ENCODE results near the gene CHRNB4.

- TF ChIP-seq, protein P1, sequence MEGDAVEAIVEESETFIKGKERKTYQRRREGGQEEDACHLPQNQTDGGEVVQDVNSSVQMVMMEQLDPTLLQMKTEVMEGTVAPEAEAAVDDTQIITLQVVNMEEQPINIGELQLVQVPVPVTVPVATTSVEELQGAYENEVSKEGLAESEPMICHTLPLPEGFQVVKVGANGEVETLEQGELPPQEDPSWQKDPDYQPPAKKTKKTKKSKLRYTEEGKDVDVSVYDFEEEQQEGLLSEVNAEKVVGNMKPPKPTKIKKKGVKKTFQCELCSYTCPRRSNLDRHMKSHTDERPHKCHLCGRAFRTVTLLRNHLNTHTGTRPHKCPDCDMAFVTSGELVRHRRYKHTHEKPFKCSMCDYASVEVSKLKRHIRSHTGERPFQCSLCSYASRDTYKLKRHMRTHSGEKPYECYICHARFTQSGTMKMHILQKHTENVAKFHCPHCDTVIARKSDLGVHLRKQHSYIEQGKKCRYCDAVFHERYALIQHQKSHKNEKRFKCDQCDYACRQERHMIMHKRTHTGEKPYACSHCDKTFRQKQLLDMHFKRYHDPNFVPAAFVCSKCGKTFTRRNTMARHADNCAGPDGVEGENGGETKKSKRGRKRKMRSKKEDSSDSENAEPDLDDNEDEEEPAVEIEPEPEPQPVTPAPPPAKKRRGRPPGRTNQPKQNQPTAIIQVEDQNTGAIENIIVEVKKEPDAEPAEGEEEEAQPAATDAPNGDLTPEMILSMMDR (conservative IDR thresholded peaks at IDR 0.05) = no peak
- no peak for TF ChIP-seq EZH2 (IDR thresholded peaks at IDR 0.05; ENCODE audit: low read depth)
Measured at GRCh38 chr15:78650022-78650421, 9.0 kb upstream of the CHRNB4 start.
